Loucy (cell line): Measurements from ENCODE around the gene ANXA11.

Source experiments
- H2AFZ ChIP-seq: fragments of 200-600 bp; sonication (generic); 2 replicates; pipeline ENCODE4 v1.6.0; 2016; ENCODE audit warnings: antibody characterized with exemption, mild to moderate bottlenecking, low read length, moderate library complexity
- H3F3A ChIP-seq: fragments of 200-600 bp; 2 replicates; pipeline ENCODE4 v1.6.0; 2016; ENCODE audit warnings: antibody characterized with exemption, low read depth, mild to moderate bottlenecking
- H3K27me3 ChIP-seq: fragments of 200-600 bp; sonication (generic); 2 replicates; pipeline ENCODE4 v1.6.1; 2014; ENCODE audit warnings: low read length, mild to moderate bottlenecking; ENCODE audit not compliant: insufficient read depth, poor library complexity, severe bottlenecking
- H3K36me3 ChIP-seq: fragments of 200-600 bp; sonication (generic); 2 replicates; pipeline ENCODE4 v1.6.1; 2016; ENCODE audit warnings: low read length; ENCODE audit not compliant: insufficient read depth
- H3K4me1 ChIP-seq: fragments of 200-600 bp; sonication (generic); 2 replicates; pipeline ENCODE4 v1.5.1; 2014; ENCODE audit warnings: low read length, mild to moderate bottlenecking; ENCODE audit not compliant: insufficient read depth, poor library complexity, severe bottlenecking
- H3K4me2 ChIP-seq: fragments of 200-600 bp; sonication (generic); 2 replicates; pipeline ENCODE4 v1.6.0; 2014; ENCODE audit warnings: antibody characterized with exemption, low read length, low read depth, mild to moderate bottlenecking; ENCODE audit not compliant: poor library complexity, severe bottlenecking
- H3K4me3 ChIP-seq: fragments of 200-600 bp; sonication (generic); 2 replicates; pipeline ENCODE4 v1.5.1; 2014; ENCODE audit warnings: low read length, mild to moderate bottlenecking, mixed read lengths; ENCODE audit not compliant: poor library complexity, severe bottlenecking
- H3K79me2 ChIP-seq: fragments of 200-600 bp; sonication (generic); 2 replicates; pipeline ENCODE4 v1.6.1; 2014; ENCODE audit warnings: low read length; ENCODE audit not compliant: insufficient read depth
- H3K9ac ChIP-seq: fragments of 200-600 bp; sonication (generic); 2 replicates; pipeline ENCODE4 v1.6.0; 2014; ENCODE audit warnings: mild to moderate bottlenecking, low read depth, low read length, moderate library complexity; ENCODE audit not compliant: poor library complexity, severe bottlenecking
- H3K9me2 ChIP-seq: fragments of 200-600 bp; sonication (generic); replicated peaks from 2 replicates; pipeline ENCODE4 v1.6.1; 2016; ENCODE audit warnings: low read depth, low read length, mixed read lengths
- H3K9me3 ChIP-seq: fragments of 200-600 bp; sonication (generic); 2 replicates; pipeline ENCODE4 v1.6.1; 2014; ENCODE audit warnings: mild to moderate bottlenecking, antibody characterized with exemption, low read length, low read depth; ENCODE audit not compliant: insufficient read depth
- H4K20me1 ChIP-seq: fragments of 200-600 bp; sonication (generic); 2 replicates; pipeline ENCODE4 v1.6.0; 2014; ENCODE audit warnings: antibody characterized with exemption, low read length, mild to moderate bottlenecking; ENCODE audit not compliant: insufficient read depth, poor library complexity, severe bottlenecking
- CTCF ChIP-seq: fragments of 200-600 bp; sonication (generic); conservative IDR thresholded peaks from 2 replicates; pipeline ENCODE4 v1.5.1; 2014; ENCODE audit warnings: mild to moderate bottlenecking, antibody characterized with exemption, low read length
- EZH2phosphoT487 ChIP-seq: fragments of 200-600 bp; IDR thresholded peaks from 2 replicates; pipeline ENCODE4 v1.6.1; 2018; ENCODE audit warnings: antibody characterized with exemption, mild to moderate bottlenecking, moderate library complexity, borderline replicate concordance

The ANXA11 gene

GRCh38 chr10:80191589-80192270 is 13.6 kb downstream of the ANXA11 start:
- Histone ChIP-seq H3F3A (no peaks in the 10 kb centered on the region), H2AFZ (no peak overlapping the region), H3K79me2 (peaks cover 79% of the 10 kb centered on the region), H3K9me2 (no peaks in the 10 kb centered on the region), H3K4me2 (no peak overlapping the region), H3K9me3 (no peaks in the 10 kb centered on the region), H3K27me3 (no peaks in the 10 kb centered on the region), H3K9ac (no peak overlapping the region), H4K20me1 (peaks cover 9% of the 10 kb centered on the region), H3K36me3 (no peaks in the 10 kb centered on the region; the same call in 1 of the 2 replicates), H3K4me3 (no peak overlapping the region), H3K4me1 (peaks cover 43% of the 10 kb centered on the region)
- TF ChIP-seq EZH2phosphoT487 (no peak), CTCF (no peak)

GRCh38 chr10:80188713-80189112 is 16.6 kb downstream of the ANXA11 start:
- Histone ChIP-seq H2AFZ (no peak overlapping the region), H3K79me2 (peaks cover 80% of the 10 kb centered on the region), H3K4me2 (peak overlapping the region; percentile 70), H3K9me3 (no peaks in the 10 kb centered on the region), H3K4me3 (peak overlapping the region; percentile 54), H3K4me1 (peaks cover 38% of the 10 kb centered on the region), H3K36me3 (no peaks in the 10 kb centered on the region; the same call in 1 of the 2 replicates), H3K9ac (peak overlapping the region; percentile 50), H3F3A (no peaks in the 10 kb centered on the region), H3K27me3 (no peaks in the 10 kb centered on the region), H4K20me1 (no peaks in the 10 kb centered on the region), H3K9me2 (no peaks in the 10 kb centered on the region)
- no peak for TF ChIP-seq EZH2phosphoT487

- H3K27me3 ChIP-seq, result no peaks in the 10 kb centered on the region
- H3K4me1 ChIP-seq, result peaks cover 38% of the 10 kb centered on the region
- H3K4me2 ChIP-seq, result peak overlapping the region; percentile 70
Observed at GRCh38 chr10:80187465-80188409, 17.6 kb downstream of the ANXA11 start.

More at GRCh38 chr10:80187465-80188409, 17.6 kb downstream of the ANXA11 start:
- no peaks in the 10 kb centered on the region for H3F3A ChIP-seq
- H3K9me3 ChIP-seq, result no peaks in the 10 kb centered on the region
- H3K79me2 ChIP-seq, result peaks cover 85% of the 10 kb centered on the region
- no peaks in the 10 kb centered on the region; the same call in 1 of the 2 replicates for H3K36me3 ChIP-seq
- no peak for TF ChIP-seq EZH2phosphoT487
- TF ChIP-seq CTCF, result no peak
- H2AFZ ChIP-seq, result peak overlapping the region; percentile 58; the same call in 1 of the 2 replicates
- H3K9me2 ChIP-seq, result no peaks in the 10 kb centered on the region
- H3K9ac ChIP-seq, result peak overlapping the region; percentile 50
- H4K20me1 ChIP-seq, result no peaks in the 10 kb centered on the region
- H3K4me3 ChIP-seq, result peak overlapping the region; percentile 54
